ENCODE results near the gene LRBA.

DNA sequence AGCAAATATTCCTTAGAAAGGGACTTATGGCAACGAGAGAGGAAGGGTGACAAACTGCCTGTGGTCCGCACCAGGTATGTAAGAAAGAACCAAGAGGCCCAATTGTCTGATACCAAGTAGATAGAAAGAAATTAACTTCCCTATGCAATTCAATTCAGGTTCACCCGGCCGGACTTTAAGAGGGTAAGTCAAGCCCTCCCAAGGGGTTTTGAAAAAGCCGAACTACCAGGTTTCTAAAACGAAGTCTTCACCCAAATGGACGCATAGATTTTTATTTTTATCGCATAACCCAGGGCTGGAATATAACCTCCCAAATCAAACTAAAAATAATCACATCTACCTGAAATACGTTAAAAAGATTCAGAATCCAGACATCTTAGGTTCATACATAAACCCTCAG, 434.8 kb downstream of the LRBA start:
- TF ChIP-seq POLR2A (IDR thresholded peaks at IDR 0.05), result no peak
- TF ChIP-seq POLR2AphosphoS5 (IDR thresholded peaks at IDR 0.05), result no peak

All from stomach (tissue), 4 donors.